ENCODE measurements around the gene MNT. TPM values are rescaled to one million over a fixed set of nuclear protein-coding genes. Genes with fewer than 3 reads are reported as not detected.

The MNT gene
- total and polyA plus RNA-seq, 9 of the 15 experiments (the other 6 are each of a cell fraction or from before 2014, with no cell fraction given): 0.18 to 23.8 (median 5.3) TPM

- no peak for TF ChIP-seq PHTF2 (CRISPR knock-in tag; IDR thresholded peaks at IDR 0.05)
- no peak for TF ChIP-seq ZNF395 (CRISPR knock-in tag; IDR thresholded peaks at IDR 0.05)
- TF ChIP-seq, protein P1, sequence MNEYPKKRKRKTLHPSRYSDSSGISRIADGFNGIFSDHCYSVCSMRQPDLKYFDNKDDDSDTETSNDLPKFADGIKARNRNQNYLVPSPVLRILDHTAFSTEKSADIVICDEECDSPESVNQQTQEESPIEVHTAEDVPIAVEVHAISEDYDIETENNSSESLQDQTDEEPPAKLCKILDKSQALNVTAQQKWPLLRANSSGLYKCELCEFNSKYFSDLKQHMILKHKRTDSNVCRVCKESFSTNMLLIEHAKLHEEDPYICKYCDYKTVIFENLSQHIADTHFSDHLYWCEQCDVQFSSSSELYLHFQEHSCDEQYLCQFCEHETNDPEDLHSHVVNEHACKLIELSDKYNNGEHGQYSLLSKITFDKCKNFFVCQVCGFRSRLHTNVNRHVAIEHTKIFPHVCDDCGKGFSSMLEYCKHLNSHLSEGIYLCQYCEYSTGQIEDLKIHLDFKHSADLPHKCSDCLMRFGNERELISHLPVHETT (CRISPR knock-in tag; conservative IDR thresholded peaks at IDR 0.05 in 1 of 2, IDR thresholded peaks at IDR 0.05 in 1 of 2): peak in 1 of 2 experiments; percentile 16; a peak in 1 of 4 replicates
- no peak for TF ChIP-seq RBM17 (IDR thresholded peaks at IDR 0.05; ENCODE audit: borderline replicate concordance, low read depth, low read length)
- no peak for TF ChIP-seq FOXJ3 (CRISPR knock-in tag; IDR thresholded peaks at IDR 0.05)
- TF ChIP-seq, protein P2, sequence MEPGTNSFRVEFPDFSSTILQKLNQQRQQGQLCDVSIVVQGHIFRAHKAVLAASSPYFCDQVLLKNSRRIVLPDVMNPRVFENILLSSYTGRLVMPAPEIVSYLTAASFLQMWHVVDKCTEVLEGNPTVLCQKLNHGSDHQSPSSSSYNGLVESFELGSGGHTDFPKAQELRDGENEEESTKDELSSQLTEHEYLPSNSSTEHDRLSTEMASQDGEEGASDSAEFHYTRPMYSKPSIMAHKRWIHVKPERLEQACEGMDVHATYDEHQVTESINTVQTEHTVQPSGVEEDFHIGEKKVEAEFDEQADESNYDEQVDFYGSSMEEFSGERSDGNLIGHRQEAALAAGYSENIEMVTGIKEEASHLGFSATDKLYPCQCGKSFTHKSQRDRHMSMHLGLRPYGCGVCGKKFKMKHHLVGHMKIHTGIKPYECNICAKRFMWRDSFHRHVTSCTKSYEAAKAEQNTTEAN (CRISPR knock-in tag; IDR thresholded peaks at IDR 0.05): no peak
- peak; percentile 81 for TF ChIP-seq KLF1 (tag; IDR thresholded peaks at IDR 0.05)
- TF ChIP-seq SRSF7 (optimal IDR thresholded peaks at IDR 0.05; ENCODE audit: low read depth, low read length): no peak
- no peak for TF ChIP-seq CBFA2T2 (conservative IDR thresholded peaks at IDR 0.05)
- TF ChIP-seq FOXP1 (CRISPR knock-in tag; IDR thresholded peaks at IDR 0.05): no peak
- no peak for TF ChIP-seq BCOR (IDR thresholded peaks at IDR 0.05)
- no peak for TF ChIP-seq ZNF668 (CRISPR knock-in tag; IDR thresholded peaks at IDR 0.05)
- TF ChIP-seq REST (IDR thresholded peaks at IDR 0.05; ENCODE audit: borderline replicate concordance): no peak
- no peak for TF ChIP-seq REST (CRISPR knock-in tag; IDR thresholded peaks at IDR 0.05; ENCODE audit: low read depth)
- TF ChIP-seq HMG20A (CRISPR knock-in tag; conservative IDR thresholded peaks at IDR 0.05): no peak
These were observed 8.3 kb downstream of the MNT start (continued) for GRCh38 chr17:2392252-2393173.

Measured in K562 (cell line).